ENCODE data around the gene KCNJ6.

Gene KCNJ6

DNA sequence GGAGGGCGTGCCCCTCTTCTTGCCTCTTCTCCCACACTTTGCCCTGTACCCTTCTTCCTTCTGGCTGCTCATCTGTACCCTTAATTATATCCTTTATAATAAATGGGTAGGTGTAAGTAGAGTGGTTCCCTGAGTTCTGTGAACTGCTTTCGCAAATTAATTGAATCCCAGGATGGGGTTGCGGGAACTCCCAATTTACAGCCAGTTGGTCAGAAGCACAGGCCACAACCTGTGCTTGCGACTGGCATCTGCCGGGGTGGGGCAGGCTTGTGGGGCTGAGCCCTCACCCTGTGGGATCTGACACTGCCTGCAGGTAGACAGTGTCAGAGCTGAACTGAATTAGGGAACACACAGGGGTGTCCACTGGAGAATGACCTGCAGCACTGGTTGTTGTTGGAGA lies 244.9 kb downstream of the KCNJ6 start:
- Histone ChIP-seq H2BK5ac (ENCODE audit: low read depth, low read length, poor library complexity, severe bottlenecking) (no peak overlapping the region), H4K8ac (ENCODE audit: low read length) (no peak overlapping the region), H3K79me1 (replicated peaks; ENCODE audit: low read length, poor library complexity, severe bottlenecking) (no peaks in the 10 kb centered on the region), H3K4me2 (ENCODE audit: low read length, poor library complexity, severe bottlenecking) (no peak overlapping the region), H3K27ac (ENCODE audit: low read length, poor library complexity, severe bottlenecking) (no peak overlapping the region), H3K4me3 (ENCODE audit: insufficient read depth in 1 of 2, low read depth in 1 of 2, low read length in 2 of 2) (no peak overlapping the region), H3K18ac (ENCODE audit: low read depth in 1 of 2, low read length in 2 of 2) (no peak overlapping the region), H3K14ac (ENCODE audit: low read length in 2 of 2) (no peak overlapping the region), H2BK120ac (ENCODE audit: low read depth, low read length) (no peak overlapping the region), H3K23ac (ENCODE audit: low read length in 2 of 2) (no peak overlapping the region), H2AK5ac (ENCODE audit: low read length, severe bottlenecking) (peak overlapping the region; percentile 28), H3K27me3 (ENCODE audit: control insufficient read depth in 1 of 2, insufficient read depth in 1 of 2, low read length in 2 of 2) (peaks cover 0 to 47% of the 10 kb centered on the region in 2 experiments), H3K9me3 (ENCODE audit: control insufficient read depth, low read length) (no peaks in the 10 kb centered on the region), H2BK12ac (ENCODE audit: low read length in 2 of 2) (no peak overlapping the region), H2AFZ (ENCODE audit: low read depth, low read length) (no peak overlapping the region), H3K36me3 (ENCODE audit: control insufficient read depth in 1 of 2, insufficient read depth in 2 of 2, low read depth in 1 of 2, low read length in 2 of 2) (peaks cover 0 to 6% of the 10 kb centered on the region in 2 experiments), H3K4ac (ENCODE audit: low read depth in 1 of 2, low read length in 2 of 2) (no peak overlapping the region), H4K91ac (ENCODE audit: low read length) (no peak overlapping the region), H3K4me1 (ENCODE audit: control insufficient read depth, insufficient read depth, low read depth, low read length) (peaks cover 21% of the 10 kb centered on the region), H3K9ac (ENCODE audit: low read length) (no peak overlapping the region), H2BK15ac (ENCODE audit: low read depth, poor library complexity, severe bottlenecking) (no peak overlapping the region)
- no peak for DNase-seq
- WGBS: 98% methylated on average over 4 of the region's 5 CpGs

GRCh38 chr21:37670883-37671282 lies 245.4 kb downstream of the KCNJ6 start:
- Histone ChIP-seq H2AFZ (ENCODE audit: low read depth, low read length) (no peak overlapping the region), H2BK12ac (ENCODE audit: low read length in 2 of 2) (no peak overlapping the region), H3K23ac (ENCODE audit: low read length in 2 of 2) (no peak overlapping the region), H4K8ac (ENCODE audit: low read length) (no peak overlapping the region), H3K27ac (ENCODE audit: low read length, poor library complexity, severe bottlenecking) (no peak overlapping the region), H3K4me1 (ENCODE audit: control insufficient read depth, insufficient read depth, low read depth, low read length) (peaks cover 24% of the 10 kb centered on the region), H3K27me3 (ENCODE audit: control insufficient read depth in 1 of 2, insufficient read depth in 1 of 2, low read length in 2 of 2) (peaks cover 0 to 43% of the 10 kb centered on the region in 2 experiments), H3K79me1 (replicated peaks; ENCODE audit: low read length, poor library complexity, severe bottlenecking) (no peaks in the 10 kb centered on the region), H2BK5ac (ENCODE audit: low read depth, low read length, poor library complexity, severe bottlenecking) (no peak overlapping the region), H3K9me3 (ENCODE audit: control insufficient read depth, low read length) (no peaks in the 10 kb centered on the region), H3K18ac (ENCODE audit: low read depth in 1 of 2, low read length in 2 of 2) (no peak overlapping the region), H3K4ac (ENCODE audit: low read depth in 1 of 2, low read length in 2 of 2) (no peak overlapping the region), H3K9ac (ENCODE audit: low read length) (no peak overlapping the region), H3K4me2 (ENCODE audit: low read length, poor library complexity, severe bottlenecking) (no peak overlapping the region), H2BK15ac (ENCODE audit: low read depth, poor library complexity, severe bottlenecking) (no peak overlapping the region), H4K91ac (ENCODE audit: low read length) (no peak overlapping the region), H2AK5ac (ENCODE audit: low read length, severe bottlenecking) (no peak overlapping the region), H2BK120ac (ENCODE audit: low read depth, low read length) (no peak overlapping the region), H3K14ac (ENCODE audit: low read length in 2 of 2) (no peak overlapping the region), H3K36me3 (ENCODE audit: control insufficient read depth in 1 of 2, insufficient read depth in 2 of 2, low read depth in 1 of 2, low read length in 2 of 2) (peaks cover 0 to 1% of the 10 kb centered on the region in 2 experiments), H3K4me3 (ENCODE audit: insufficient read depth in 1 of 2, low read depth in 1 of 2, low read length in 2 of 2) (no peak overlapping the region)
- peak; percentile 4 for DNase-seq
- WGBS: 86% methylated on average over 1 of the region's 2 CpGs

DNA sequence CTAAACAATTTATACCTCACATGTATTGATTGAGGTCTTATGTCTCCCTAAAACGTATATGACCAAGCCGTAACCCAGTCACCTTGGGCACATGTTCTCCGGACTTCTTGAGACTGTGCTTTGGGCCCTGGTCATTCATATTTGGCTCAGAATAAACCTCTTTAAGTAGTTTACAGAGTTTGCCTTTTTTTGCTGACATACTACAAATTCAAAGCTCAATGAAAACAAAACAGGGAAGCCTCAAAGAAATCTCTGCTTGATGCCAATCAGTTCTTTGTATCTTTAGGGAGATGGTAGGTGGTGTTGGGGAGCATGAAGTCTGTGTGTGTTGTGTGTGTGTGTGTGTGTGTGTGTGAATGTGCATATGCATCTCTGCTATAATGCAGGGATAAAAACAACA lies 247.0 kb downstream of the KCNJ6 start:
- H4K91ac ChIP-seq (ENCODE audit: low read length): no peak overlapping the region
- H2BK120ac ChIP-seq (ENCODE audit: low read depth, low read length): no peak overlapping the region
- no peak overlapping the region for H3K27ac ChIP-seq (ENCODE audit: low read length, poor library complexity, severe bottlenecking)
- no peak overlapping the region for H2BK5ac ChIP-seq (ENCODE audit: low read depth, low read length, poor library complexity, severe bottlenecking)
- WGBS: 88% methylated on average over 3 of the region's 3 CpGs
- no peak overlapping the region for H3K4me3 ChIP-seq (ENCODE audit: insufficient read depth in 1 of 2, low read depth in 1 of 2, low read length in 2 of 2)
- H2BK15ac ChIP-seq (ENCODE audit: low read depth, poor library complexity, severe bottlenecking): no peak overlapping the region
- H3K36me3 ChIP-seq (ENCODE audit: control insufficient read depth in 1 of 2, insufficient read depth in 2 of 2, low read depth in 1 of 2, low read length in 2 of 2): no peaks in the 10 kb centered on the region
- no peak overlapping the region for H3K4ac ChIP-seq (ENCODE audit: low read depth in 1 of 2, low read length in 2 of 2)
- H3K4me1 ChIP-seq (ENCODE audit: control insufficient read depth, insufficient read depth, low read depth, low read length): peaks cover 21% of the 10 kb centered on the region
- no peak overlapping the region for H2BK12ac ChIP-seq (ENCODE audit: low read length in 2 of 2)
- H3K9me3 ChIP-seq (ENCODE audit: control insufficient read depth, low read length): no peaks in the 10 kb centered on the region
- no peaks in the 10 kb centered on the region for H3K79me1 ChIP-seq (replicated peaks; ENCODE audit: low read length, poor library complexity, severe bottlenecking)
- no peak overlapping the region for H3K18ac ChIP-seq (ENCODE audit: low read depth in 1 of 2, low read length in 2 of 2)
- H3K4me2 ChIP-seq (ENCODE audit: low read length, poor library complexity, severe bottlenecking): no peak overlapping the region
- H2AFZ ChIP-seq (ENCODE audit: low read depth, low read length): no peak overlapping the region
- H3K23ac ChIP-seq (ENCODE audit: low read length in 2 of 2): no peak overlapping the region
- H3K9ac ChIP-seq (ENCODE audit: low read length): no peak overlapping the region
- no peak overlapping the region for H4K8ac ChIP-seq (ENCODE audit: low read length)
- H3K14ac ChIP-seq (ENCODE audit: low read length in 2 of 2): no peak overlapping the region
- H3K27me3 ChIP-seq (ENCODE audit: control insufficient read depth in 1 of 2, insufficient read depth in 1 of 2, low read length in 2 of 2): peaks cover 0 to 33% of the 10 kb centered on the region in 2 experiments
- no peak for DNase-seq
- H2AK5ac ChIP-seq (ENCODE audit: low read length, severe bottlenecking): peak overlapping the region; percentile 64

- no peak overlapping the region for H2BK12ac ChIP-seq (ENCODE audit: low read length in 2 of 2)
- H3K27ac ChIP-seq (ENCODE audit: low read length, poor library complexity, severe bottlenecking): no peak overlapping the region
- H2AK5ac ChIP-seq (ENCODE audit: low read length, severe bottlenecking): peak overlapping the region; percentile 64
- H3K4ac ChIP-seq (ENCODE audit: low read depth in 1 of 2, low read length in 2 of 2): no peak overlapping the region
- H2BK5ac ChIP-seq (ENCODE audit: low read depth, low read length, poor library complexity, severe bottlenecking): no peak overlapping the region
- no peak overlapping the region for H4K8ac ChIP-seq (ENCODE audit: low read length)
- H2AFZ ChIP-seq (ENCODE audit: low read depth, low read length): no peak overlapping the region
- H3K27me3 ChIP-seq (ENCODE audit: control insufficient read depth in 1 of 2, insufficient read depth in 1 of 2, low read length in 2 of 2): peaks cover 0 to 30% of the 10 kb centered on the region in 2 experiments
- H2BK15ac ChIP-seq (ENCODE audit: low read depth, poor library complexity, severe bottlenecking): no peak overlapping the region
- 90% methylated on average over 5 of the region's 7 CpGs for WGBS
- no peak for DNase-seq
- no peak overlapping the region for H3K9ac ChIP-seq (ENCODE audit: low read length)
- no peak overlapping the region for H2BK120ac ChIP-seq (ENCODE audit: low read depth, low read length)
- H3K23ac ChIP-seq (ENCODE audit: low read length in 2 of 2): no peak overlapping the region
- no peaks in the 10 kb centered on the region for H3K79me1 ChIP-seq (replicated peaks; ENCODE audit: low read length, poor library complexity, severe bottlenecking)
- no peak overlapping the region for H3K18ac ChIP-seq (ENCODE audit: low read depth in 1 of 2, low read length in 2 of 2)
- H3K14ac ChIP-seq (ENCODE audit: low read length in 2 of 2): peak overlapping the region in 1 of 2 experiments; percentile 47
- H3K9me3 ChIP-seq (ENCODE audit: control insufficient read depth, low read length): no peaks in the 10 kb centered on the region
- H3K4me3 ChIP-seq (ENCODE audit: insufficient read depth in 1 of 2, low read depth in 1 of 2, low read length in 2 of 2): no peak overlapping the region
- no peak overlapping the region for H3K4me2 ChIP-seq (ENCODE audit: low read length, poor library complexity, severe bottlenecking)
- H3K36me3 ChIP-seq (ENCODE audit: control insufficient read depth in 1 of 2, insufficient read depth in 2 of 2, low read depth in 1 of 2, low read length in 2 of 2): no peaks in the 10 kb centered on the region
- H3K4me1 ChIP-seq (ENCODE audit: control insufficient read depth, insufficient read depth, low read depth, low read length): peaks cover 21% of the 10 kb centered on the region
- no peak overlapping the region for H4K91ac ChIP-seq (ENCODE audit: low read length)
Observed at GRCh38 chr21:37668462-37669239, 247.6 kb downstream of the KCNJ6 start.

Measured in mesenchymal stem cell (in vitro differentiated cells and primary cell).